ENCODE results near the gene ADARB1.
A peak's percentile ranks its signal among the peaks of the same experiment; 100 is the strongest.

ADARB1 gene

GRCh38 chr21:45234965-45235364 is 160.6 kb downstream of the ADARB1 start:
- DNase-seq: no peak

DNA sequence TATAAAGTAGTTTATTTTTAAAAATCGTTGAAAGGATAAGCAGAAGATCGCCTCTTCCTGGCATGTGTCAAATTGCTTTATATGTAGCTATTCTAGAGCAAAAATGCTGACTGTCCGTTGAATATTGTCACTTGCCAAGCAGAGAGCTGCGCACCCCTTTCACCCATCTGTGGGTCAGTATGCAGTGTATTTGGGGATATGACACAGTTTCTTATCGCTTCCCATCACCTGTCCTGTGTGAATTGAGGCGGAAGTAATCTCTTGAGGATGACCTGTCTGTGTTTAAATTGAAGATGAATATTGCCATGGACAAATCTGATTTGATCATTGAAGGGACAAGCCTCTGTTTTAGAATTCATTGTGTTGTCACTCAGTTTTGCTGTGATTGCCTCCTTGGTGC is 161.1 kb downstream of the ADARB1 start:
- no peak for DNase-seq

DNA sequence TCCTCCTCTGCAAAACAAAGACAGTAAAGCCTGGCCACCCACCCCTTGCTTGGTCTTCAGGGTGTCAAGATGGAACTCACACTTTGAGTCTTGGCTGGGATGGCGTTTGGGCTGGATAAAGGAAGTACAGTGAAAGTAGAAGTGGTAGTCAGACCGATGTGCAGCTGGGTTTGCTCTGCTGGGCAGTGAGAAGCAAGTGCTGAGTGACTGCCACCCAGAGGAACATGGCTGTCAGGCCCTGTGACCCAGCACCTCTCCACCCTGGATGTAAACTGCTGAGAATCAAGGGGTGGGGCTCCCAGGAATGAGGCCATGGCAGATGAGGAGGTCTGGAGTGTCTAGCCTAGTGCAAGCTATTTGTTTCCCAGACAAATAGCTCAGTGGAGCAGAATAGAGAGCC is 162.1 kb downstream of the ADARB1 start:
- DNase-seq: no peak

- no peak for DNase-seq
Observed at GRCh38 chr21:45237401-45237800, 163.0 kb downstream of the ADARB1 start.

- DNase-seq: no peak
Observed at GRCh38 chr21:45241357-45241756, 167.0 kb downstream of the ADARB1 start.

DNA sequence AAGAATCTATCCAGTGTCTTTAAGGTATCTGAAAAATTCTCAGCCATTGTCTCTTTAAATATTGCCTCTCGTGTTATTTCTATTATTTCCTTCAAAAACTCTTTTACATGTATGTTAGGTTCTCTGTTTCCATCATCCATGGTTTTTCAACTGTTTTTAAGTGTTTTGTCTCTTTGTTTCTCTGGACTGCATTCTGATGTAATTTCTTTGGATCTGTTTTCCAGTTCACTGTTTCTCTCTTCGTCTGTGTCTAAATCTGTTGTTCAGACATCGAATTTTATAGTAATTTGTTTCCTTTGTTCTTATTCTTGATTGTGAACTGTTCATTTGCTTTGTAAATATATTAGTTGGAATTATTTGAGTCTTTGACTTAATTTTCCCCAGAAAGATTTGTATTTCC is 169.2 kb downstream of the ADARB1 start:
- DNase-seq: no peak

GRCh38 chr21:45244799-45245340 is 170.5 kb downstream of the ADARB1 start:
- DNase-seq: no peak

GRCh38 chr21:45246386-45247320 is 172.3 kb downstream of the ADARB1 start:
- DNase-seq: no peak

GRCh38 chr21:45248301-45248892 is 174.0 kb downstream of the ADARB1 start:
- DNase-seq: no peak

- no peak for DNase-seq
Observed at GRCh38 chr21:45248893-45249381, 174.6 kb downstream of the ADARB1 start.

- DNase-seq: no peak
Observed at GRCh38 chr21:45249626-45250025, 175.2 kb downstream of the ADARB1 start.

DNA sequence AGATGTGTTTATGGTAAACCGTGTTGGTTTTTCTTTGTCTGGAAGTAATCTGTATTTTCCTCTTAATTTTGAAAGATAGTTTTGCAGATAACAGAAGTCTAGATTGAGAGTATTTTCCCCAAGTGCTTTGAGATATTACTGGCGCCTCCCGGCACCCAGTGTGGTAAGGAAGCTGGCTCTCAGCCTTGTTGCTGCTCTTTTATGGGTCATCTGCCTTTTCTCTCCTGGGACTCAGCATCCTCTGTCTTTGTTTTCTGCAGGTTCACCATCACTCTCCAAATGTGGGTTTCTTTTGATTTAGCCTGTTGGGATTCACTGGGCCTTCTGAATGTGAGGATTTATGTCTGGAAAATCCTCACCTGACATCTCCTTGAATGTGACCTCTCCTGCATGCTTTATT is 175.9 kb downstream of the ADARB1 start:
- DNase-seq: no peak

DNA sequence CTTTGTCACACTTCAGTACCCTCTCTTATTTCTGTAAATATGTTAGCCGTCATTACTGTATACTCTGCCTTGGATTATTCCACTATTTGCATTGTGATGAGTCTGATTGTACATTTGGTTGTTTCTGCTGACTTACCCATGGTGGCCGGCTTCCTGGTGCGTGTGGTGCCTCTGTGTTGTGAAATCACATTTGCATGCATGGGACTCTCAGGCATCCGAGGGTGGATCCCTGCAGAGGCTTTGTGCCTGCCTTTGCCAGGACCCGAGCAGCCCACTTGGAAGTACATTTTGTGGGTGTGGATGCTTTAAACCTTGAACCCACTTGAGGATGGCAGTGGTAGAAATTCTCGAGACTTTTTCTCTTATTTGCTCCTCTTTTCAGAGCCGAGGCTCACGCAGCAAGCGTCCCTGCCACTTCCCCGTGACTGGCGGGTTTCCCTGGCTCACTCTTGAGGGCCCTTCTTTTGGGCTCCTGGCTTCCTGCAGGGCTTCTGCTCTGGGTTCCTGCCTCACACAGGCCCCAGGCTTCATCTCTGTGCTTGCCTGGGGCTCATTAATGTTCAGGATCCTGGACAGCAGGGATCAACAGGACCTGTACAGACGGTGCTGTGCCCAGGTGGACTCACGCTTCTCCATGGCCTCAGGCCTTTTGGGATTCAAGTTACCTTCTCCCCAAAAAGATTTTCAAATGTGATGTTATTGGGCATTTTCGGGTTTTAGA is 176.7 kb downstream of the ADARB1 start:
- DNase-seq: no peak

DNA sequence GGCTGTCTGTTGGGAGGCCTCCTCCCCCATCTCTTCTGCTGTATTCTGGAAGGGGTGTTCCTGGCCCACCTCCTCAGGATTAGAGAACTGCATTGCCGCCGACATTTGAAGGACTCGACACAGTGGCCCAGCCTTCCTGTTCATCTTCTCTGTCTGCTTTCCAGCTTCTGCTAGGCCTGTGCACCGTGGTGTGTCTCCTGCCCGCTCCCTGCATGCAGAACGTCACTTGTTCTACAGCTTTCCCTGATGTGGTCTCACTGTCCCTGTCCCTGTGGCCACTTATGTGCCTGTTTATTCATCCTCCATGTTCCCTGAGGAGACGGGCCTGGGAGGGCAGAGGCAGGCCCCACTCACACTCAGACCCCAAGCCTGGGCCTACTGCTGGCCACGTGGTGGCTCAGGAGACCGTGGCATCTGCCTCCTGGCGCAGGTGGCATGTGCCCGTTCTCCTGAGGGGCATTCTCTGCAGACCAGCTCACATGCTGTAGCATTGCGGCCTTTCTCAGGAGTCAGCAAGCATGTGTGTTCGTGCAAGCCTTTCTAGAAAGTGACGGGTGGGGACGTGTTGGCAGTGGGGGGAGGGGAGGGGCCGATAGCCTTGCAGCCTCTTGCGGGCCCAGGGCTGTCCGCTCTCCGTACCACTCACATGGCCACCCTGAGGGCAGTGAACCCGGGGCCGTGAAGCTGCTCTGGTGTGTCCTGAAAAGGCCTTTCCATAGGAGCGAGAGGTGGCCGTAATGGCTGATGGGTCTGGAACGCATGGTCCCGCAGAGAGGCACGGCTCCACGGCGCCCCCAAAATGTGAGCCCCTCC is 177.5 kb downstream of the ADARB1 start:
- DNase-seq: no peak

DNA sequence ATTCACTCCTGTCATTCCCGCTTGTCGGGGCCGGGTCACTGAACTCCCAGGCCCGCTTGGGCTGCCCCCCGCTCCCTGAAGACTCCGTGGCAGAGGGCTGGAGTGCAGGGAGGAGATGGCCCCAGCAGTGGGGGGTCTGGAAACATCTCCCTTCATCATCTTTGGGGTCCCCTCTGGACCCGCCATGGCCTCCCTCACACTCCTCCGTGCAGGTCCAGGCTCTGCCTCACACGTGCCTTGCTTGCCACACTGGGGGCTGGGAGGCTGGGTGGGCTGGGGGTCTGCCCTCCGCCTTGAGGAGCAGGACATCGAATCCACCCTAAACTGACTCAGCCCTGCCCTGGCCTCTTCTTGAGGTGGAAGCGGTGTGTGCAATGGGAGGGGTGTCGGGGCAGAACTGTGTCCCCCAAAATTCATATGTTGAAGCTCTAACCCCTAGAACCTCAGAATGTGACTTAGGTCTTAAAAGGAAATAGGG is 178.1 kb downstream of the ADARB1 start:
- no peak for DNase-seq

- DNase-seq: no peak
Observed at GRCh38 chr21:45253180-45253579, 178.8 kb downstream of the ADARB1 start.

- no peak for DNase-seq
Observed at GRCh38 chr21:45253633-45254459, 179.5 kb downstream of the ADARB1 start.

DNA sequence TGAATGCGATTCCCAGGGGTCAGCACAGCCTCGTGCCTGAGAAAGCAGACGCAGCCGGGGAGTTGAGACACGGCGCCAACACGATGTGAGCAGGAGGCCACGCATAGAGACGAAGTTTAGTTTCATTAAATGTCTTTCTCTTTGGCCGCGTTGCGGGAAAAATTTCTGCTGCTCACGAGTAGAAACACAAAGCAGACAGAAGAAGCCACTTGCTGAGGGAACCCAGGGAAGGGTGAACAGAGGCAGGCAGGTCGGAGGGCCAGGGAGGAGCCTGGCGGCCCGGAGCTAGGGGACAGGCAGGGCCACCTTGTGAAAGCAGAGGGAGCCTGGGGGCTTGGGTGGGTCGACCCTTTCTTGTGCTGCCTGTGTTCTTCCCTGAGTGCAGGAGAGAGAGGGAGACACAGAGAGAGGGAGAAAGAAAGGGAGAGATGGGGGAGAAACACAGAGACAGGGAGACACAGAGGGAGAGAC is 180.1 kb downstream of the ADARB1 start:
- DNase-seq: no peak

DNA sequence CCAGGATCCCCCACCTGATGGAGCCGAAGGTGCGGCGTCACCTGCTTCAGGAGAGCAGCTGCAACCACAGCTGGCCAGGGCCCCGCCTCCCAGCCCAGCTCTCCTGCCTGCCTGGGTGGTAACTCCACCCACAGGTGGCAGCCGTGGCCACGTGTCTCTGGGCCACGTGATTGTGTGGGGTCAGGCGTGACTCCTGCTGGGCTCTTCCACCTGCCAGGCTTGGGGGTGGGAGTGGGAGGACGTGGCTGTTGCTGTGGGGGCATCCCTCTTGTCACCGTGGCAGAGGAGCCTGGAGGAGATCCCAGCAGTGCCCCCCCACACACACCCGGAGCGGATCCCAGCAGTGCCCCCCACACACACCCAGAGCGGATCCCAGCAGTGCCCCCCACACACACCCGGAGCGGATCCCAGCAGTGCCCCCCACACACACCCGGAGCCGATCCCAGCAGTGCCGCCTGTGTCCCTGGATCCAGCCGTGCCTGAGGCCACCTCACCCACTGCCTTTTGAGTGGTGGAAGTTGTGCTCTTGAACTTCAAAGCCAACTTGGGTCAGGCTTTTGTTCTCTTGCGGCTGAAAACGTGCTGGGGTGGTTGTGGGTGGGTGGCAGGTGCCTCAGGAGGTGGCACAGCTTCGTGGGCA is 181.1 kb downstream of the ADARB1 start:
- peak; percentile 64 for DNase-seq

Data from activated effector memory CD4-positive, alpha-beta T cell treated with anti-CD3 and anti-CD28 coated beads, Interleukin-2, amount 50 U/mL, for 16 hours (primary cell).